SU-DHL-6 (cell line): ENCODE data around the gene RGS4.

Source experiments
- CTCF ChIP-seq: fragments of 200-600 bp; sonication (generic); IDR thresholded peaks from one replicate; pipeline ENCODE4 v1.5.1; 2017; ENCODE audit warnings: antibody characterized with exemption, mild to moderate bottlenecking, low read length, moderate library complexity; ENCODE audit not compliant: insufficient read depth, poor library complexity, severe bottlenecking
- EZH2phosphoT487 ChIP-seq: fragments of 200-600 bp; sonication (generic), shearing (Covaris generic); conservative IDR thresholded peaks from 2 replicates; pipeline ENCODE4 v1.6.1; 2018; ENCODE audit warnings: mild to moderate bottlenecking, antibody characterized with exemption, low read length, moderate library complexity, mixed read lengths

GRCh38 chr1:163046071-163046470 is 23.1 kb upstream of the RGS4 start:
- no peak for TF ChIP-seq CTCF
- TF ChIP-seq EZH2phosphoT487, result no peak
